Epithelial cell of esophagus (primary cell): ENCODE results near the gene TMX4.
A peak's percentile ranks its signal among the peaks of the same experiment; 100 is the strongest.

ENCODE experiments used
- DNase-seq: peaks from one replicate; pipeline ENCODE4 v3.0.0; 2010; ENCODE audit warnings: low read depth
- H3K4me3 ChIP-seq: 2 replicates; pipeline ENCODE4 v1.5.1; 2011; ENCODE audit warnings: mild to moderate bottlenecking, low read length, control low read depth
- TF ChIP-seq, protein P1 (sequence below): IDR thresholded peaks from 2 replicates; pipeline ENCODE4 v1.5.1; 2011; ENCODE audit warnings: low read depth, mild to moderate bottlenecking, low read length, control low read depth, inconsistent platforms; ENCODE audit not compliant: insufficient read depth; ENCODE audit errors: missing control alignments

Gene TMX4

DNA sequence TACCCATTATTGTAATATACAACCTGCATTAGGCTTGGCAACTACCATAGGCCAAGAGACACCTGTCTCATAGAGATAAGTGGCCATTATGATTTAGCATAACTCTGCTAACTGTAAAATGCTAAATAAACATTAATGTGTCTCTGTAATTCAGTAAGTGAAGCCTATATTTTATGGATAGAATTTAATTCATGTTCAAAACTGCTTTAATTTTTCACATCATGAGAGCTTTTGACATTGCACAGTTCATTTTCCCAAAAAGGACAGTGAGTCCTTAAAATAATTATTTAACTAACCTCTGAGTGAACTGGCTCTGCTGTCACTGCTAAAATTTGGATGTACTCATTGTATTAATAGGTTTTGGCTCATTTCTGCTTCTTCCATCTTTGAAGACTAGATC, 41.4 kb upstream of the TMX4 start:
- TF ChIP-seq, protein P1, sequence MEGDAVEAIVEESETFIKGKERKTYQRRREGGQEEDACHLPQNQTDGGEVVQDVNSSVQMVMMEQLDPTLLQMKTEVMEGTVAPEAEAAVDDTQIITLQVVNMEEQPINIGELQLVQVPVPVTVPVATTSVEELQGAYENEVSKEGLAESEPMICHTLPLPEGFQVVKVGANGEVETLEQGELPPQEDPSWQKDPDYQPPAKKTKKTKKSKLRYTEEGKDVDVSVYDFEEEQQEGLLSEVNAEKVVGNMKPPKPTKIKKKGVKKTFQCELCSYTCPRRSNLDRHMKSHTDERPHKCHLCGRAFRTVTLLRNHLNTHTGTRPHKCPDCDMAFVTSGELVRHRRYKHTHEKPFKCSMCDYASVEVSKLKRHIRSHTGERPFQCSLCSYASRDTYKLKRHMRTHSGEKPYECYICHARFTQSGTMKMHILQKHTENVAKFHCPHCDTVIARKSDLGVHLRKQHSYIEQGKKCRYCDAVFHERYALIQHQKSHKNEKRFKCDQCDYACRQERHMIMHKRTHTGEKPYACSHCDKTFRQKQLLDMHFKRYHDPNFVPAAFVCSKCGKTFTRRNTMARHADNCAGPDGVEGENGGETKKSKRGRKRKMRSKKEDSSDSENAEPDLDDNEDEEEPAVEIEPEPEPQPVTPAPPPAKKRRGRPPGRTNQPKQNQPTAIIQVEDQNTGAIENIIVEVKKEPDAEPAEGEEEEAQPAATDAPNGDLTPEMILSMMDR, result no peak
- H3K4me3 ChIP-seq, result no peak overlapping the region
- DNase-seq, result no peak

DNA sequence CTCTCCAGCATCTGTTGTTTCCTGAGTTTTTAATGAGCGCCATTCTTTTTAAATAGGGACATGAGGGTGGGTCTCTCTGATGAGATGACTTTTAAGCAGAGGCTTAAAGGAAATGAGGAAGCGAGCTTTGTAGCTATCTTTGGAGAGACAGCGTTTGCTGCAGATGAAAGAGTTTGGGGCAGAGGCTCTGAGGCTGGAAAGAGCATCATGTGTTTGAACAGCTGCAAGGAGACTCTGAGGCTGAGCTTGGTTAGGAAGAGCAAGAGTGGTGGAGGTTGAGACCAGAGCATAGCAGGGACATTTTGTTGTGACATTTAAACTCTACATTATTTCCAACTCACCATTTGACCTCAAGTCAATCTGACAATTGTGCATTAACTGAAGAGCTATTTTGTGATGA, 38.3 kb upstream of the TMX4 start:
- TF ChIP-seq, protein P1, result no peak
- H3K4me3 ChIP-seq, result no peak overlapping the region
- no peak for DNase-seq

DNA sequence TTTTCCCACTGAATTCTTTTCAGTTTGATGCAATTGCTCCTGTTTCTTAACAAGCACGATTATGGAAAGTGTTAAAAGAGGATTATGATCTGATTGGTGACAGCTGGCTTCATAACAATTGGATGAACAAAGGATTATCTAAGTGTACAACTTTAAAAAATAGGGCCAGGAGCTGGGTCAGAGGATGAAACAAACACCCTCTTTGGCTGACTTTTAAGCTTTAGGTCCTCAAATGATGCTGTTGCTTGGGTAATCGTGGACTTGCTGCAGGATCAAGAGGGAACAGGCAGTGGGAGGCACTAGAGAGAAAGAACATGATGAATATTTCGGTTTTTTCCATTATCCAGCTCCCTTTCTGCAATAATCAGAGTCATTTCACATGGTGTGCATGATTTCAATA, 35.5 kb upstream of the TMX4 start:
- no peak for DNase-seq
- TF ChIP-seq, protein P1, result no peak
- H3K4me3 ChIP-seq, result no peak overlapping the region

DNA sequence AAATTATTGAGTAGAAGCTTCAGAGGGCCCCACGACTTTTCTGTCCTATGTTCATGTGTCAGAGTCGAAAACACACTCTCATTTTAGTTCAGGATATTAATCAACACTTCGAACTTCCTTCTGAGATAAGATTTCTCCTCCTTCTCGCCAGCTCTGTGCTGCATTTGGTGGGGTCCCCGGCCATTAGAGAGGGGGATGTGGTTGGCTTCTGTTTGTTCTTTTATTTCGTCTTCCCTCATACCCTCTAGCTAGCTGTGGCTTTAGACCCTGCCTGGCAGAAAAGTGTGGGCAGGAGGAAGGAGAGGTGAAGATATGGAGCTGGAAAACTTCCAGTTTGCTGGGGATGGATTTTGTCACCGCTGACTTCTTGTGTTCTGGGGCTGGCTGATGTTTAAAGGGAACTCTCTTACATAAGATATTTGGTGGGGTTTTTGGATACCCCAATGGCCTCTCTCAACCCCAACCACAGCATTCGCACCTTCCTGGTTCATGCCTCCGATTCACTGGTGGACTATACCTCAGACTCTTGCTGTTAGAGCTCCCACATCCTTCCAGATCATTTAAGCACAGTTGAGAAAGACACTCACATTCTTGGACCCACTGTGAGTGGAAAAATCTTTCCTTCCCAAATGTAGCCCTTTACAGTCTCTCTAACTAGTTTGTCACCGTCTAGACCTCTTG, 30.7 kb upstream of the TMX4 start:
- H3K4me3 ChIP-seq, result no peak overlapping the region
- no peak for DNase-seq
- TF ChIP-seq, protein P1, result no peak

DNA sequence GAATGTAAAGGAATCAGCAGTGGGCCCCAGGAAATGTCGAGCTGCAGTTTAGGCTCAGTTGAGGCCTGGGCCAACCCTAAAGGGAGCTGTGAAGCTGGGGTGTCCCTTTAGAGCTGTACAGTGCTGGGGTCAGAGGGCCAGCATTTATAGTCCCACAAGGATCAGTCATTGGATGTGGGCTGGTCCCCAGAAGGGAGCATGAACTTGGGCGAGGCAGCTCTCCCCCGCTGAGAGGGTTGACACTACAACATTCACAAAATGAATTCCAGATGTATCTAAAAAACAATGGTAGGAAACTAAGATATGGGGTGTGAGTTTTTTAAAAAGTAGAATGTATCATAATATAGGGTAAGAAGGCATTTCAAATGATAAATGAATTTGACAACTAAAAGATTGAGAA, 29.7 kb upstream of the TMX4 start:
- TF ChIP-seq, protein P1, result no peak
- DNase-seq, result no peak
- no peak overlapping the region for H3K4me3 ChIP-seq

DNA sequence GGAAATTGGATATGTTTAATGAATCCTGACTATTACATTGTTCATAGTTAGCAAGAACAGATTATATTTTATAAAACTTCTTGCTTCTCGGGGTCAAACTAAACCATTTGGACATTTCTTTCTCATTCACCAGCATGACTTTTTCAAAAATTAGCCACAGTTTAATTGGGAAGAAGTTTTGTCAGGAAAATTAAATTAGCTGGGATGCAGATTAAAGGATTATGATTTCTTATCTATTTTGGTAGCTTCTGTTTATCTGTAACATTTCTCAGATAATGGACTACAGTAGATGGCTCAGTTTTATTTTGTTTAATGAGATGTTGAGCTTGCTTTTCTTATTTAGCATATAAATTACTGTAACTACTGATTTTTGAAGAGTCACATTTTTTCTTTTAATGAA, 26.4 kb upstream of the TMX4 start:
- no peak for DNase-seq
- no peak overlapping the region for H3K4me3 ChIP-seq
- TF ChIP-seq, protein P1, result no peak

DNA sequence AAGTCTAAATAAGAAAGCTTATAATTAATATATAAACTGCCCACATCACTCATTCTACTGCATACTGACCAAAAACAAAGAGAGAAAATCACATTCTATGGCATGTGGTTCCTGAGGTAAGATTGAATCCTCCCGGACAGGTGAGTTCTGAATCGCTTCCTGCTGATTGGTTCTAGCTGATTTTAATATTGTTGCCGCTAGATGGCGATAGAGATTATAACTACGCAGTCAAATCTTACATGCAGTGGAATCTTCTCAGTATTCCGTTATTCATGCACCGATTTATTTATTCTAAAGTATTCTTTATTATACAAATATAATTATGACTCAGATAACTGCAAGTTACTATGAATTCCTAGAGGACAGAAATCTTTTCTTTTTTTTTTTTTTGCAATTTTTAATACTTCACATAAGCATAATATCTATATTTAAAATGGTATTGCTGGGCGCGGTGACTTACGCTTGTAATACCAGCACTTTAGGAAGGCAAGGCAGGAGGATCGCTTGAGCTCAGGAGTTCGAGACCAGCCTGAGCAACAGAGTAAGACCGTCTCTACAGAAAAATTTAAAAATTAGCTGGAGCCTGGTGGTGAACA, 24.2 kb upstream of the TMX4 start:
- DNase-seq, result peak; percentile 72
- TF ChIP-seq, protein P1, result peak; percentile 62

More for the DNA sequence above, 24.2 kb upstream of the TMX4 start:
- no peak overlapping the region for H3K4me3 ChIP-seq
